AG08395 (cell line): ENCODE measurements around the gene TSGA10.
"Not testable (repeated sequence)": the region's sequence is repeated elsewhere in the genome, so short reads cannot be mapped to it uniquely, and the experiment has no call there.

Experiments used
- DNase-seq: peaks from one replicate; pipeline ENCODE4 v3.0.0; 2012; ENCODE audit warnings: mixed read lengths, low spot score

The TSGA10 gene

GRCh38 chr2:99067871-99068625 lies 86.7 kb downstream of the TSGA10 start:
- DNase-seq: no peak

DNA sequence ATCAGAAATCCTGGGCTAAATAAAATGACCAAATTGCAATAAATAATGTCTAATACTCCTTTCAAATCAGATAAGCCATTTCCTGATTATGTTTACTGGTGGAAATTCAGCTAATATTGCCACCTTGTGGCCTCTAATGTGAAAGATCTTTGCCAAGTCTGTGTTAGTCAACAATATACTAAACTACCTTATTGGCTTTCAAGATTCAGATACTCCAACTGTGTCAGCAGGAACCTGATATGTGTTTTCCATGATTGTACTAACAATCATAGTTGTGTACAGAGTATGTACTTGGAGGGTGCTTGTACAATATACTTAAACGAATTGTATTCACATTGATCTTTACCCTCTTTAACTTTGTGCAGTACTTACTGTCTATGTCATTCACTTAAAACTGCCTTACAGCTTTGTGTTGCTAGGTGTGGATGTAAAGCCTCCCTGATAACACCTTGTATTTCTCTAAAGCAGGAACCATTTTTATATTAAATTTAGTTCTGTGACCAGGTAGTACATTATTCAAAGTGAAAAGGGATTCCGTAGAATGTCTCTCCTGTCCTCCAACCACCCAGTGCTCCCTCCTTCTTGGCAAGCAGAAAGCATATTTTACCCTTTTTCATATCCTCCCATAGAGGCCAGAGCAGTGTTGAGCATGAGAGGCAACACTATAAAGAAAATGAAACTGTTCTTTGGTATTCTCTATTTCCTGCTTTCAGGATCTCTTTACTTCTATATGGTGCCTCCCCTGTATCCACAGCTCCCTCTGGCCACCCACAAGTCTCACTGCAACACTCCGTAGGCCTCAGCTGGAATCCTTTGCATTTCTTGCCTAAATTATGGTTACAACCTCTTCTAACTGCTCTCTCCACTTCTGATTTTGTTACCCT lies 88.4 kb downstream of the TSGA10 start:
- peak; percentile 33 for DNase-seq

- not testable (repeated sequence) for DNase-seq
Measured at GRCh38 chr2:99049187-99049586, 105.6 kb downstream of the TSGA10 start.

GRCh38 chr2:99040736-99041300 lies 113.9 kb downstream of the TSGA10 start:
- DNase-seq: not testable (repeated sequence)

- no peak for DNase-seq
Measured at GRCh38 chr2:99035920-99036319, 118.8 kb downstream of the TSGA10 start.

DNA sequence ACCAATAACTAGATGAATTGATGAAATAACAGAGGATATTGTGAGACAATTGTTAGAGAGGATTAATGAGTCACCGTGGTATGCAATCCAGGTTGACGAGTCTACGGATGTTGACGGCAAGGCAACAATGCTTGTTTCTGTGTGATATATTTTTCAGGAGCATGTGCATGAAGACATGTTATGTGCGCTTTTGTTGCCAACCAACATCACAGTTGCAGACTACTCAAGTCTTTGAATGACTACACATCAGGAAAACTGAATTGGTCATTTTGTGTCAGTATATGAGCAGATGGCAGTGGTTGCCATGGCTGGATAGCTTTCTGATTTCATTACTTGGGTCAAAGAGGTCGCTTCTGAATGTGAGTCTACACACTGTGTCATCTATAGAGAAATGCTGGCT lies 122.0 kb downstream of the TSGA10 start:
- no peak for DNase-seq

- DNase-seq: no peak
Measured at GRCh38 chr2:99032001-99032400, 122.7 kb downstream of the TSGA10 start.

- DNase-seq: no peak
Measured at GRCh38 chr2:99031481-99031880, 123.3 kb downstream of the TSGA10 start.

DNA sequence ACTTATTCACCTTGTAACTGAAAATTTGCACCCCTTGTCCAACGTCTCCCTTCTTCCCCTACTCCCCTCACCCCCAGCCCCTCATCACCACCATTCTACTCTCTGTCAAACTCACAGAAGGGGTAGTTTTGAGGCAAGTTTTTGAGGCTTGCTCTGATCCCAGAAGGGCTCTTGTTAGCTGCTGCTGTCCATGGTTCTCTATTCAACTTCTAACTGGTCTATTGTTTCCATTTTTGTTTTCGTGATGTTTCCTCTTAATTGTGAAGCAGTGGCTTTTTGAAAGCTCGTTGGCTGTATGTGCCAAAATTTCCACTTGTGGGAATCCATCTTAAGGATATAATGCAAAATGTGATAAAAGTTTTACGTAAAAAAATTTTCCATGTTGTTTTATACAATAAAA lies 126.2 kb downstream of the TSGA10 start:
- no peak for DNase-seq

DNA sequence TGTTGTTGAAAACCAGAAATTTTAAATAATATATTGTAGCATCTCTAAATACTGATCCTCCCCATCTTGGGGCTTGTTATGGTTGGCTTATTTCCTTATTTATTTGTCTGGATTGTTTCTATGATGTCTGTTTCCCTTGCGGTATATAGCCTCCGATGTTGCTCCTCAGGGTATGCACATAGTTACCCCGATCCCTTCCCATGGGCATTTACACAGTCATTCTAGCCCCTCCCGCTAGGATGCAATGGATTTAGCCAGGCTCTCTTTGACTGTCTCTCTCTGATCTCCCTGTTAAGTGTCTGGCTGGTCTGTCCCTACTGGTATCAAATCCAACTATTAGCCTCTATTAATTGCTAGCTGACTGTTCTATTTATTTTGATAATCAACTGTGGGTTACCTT lies 126.9 kb downstream of the TSGA10 start:
- DNase-seq: no peak

DNA sequence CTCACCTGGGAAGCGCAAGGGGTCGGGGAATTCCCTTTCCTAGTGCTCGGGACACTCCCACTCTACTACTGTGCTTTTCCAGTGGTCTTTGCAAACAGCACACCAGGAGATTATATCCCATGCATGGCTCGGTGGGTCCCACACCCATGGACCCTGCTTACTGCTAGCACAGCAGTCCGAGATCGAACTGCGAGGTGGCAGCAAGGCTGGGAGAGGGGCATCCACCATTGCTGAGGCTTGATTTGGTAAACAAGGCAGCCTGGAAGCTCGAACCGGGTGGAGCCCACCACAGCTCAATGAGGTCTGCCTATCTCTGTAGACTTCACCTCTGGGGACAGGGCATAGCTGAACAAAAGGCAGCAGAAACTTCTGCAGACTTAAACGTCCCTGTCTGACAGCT lies 154.0 kb downstream of the TSGA10 start:
- DNase-seq: no peak

- DNase-seq: not testable (repeated sequence)
Measured at GRCh38 chr2:98988695-98989094, 166.0 kb downstream of the TSGA10 start.

- no peak for DNase-seq
Measured at GRCh38 chr2:98985905-98986666, 168.7 kb downstream of the TSGA10 start.

DNA sequence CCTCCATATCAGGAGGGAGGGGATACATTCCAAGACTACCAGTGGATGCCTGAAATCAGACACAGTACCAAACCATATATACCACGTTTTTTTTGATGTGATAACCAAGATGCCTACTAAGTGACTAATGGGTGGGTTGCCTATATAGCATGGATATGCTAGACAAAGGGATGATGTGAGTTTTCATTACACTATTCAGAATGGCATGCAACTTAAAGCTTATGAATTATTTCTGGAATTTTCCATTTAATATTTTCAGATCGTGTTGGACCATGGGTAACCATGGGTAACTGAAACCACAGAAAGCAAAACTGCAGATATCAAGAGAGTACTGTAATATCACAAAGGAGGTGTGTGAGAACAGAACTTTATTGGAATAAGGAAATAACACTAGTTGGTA lies 179.1 kb downstream of the TSGA10 start:
- DNase-seq: no peak

DNA sequence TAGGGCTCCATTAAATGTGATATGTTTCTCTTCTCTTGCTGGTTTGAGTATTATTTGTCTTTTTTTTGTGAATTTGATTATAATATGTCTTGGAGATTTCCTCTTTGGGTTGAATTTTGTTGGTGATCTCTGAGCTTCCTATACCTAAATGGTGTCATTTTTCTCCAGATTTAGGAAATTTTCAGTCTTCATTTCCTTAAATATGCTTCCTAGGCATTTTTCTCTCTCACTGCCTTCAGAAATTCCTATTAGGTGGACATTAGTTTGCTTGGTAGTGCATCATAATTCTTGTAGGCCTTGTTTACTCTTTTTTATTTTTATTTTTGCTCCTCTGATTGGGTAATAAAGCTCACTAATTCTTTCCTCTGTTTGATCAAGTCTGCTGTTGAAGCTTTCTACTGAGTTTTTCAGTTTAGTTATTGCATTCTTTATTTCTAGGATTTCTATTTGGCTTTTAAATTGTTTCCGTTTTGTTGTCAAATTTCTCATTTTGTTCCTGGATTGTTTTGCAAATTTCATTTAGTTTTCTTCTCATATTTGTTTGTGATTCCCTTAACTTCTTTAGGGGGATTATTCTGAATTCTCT lies 182.1 kb downstream of the TSGA10 start:
- no peak for DNase-seq

- no peak for DNase-seq
Measured at GRCh38 chr2:98959810-98960507, 194.8 kb downstream of the TSGA10 start.

GRCh38 chr2:98952966-98953365 lies 201.8 kb downstream of the TSGA10 start:
- DNase-seq: no peak

GRCh38 chr2:98948956-98949739 lies 205.6 kb downstream of the TSGA10 start:
- no peak for DNase-seq

DNA sequence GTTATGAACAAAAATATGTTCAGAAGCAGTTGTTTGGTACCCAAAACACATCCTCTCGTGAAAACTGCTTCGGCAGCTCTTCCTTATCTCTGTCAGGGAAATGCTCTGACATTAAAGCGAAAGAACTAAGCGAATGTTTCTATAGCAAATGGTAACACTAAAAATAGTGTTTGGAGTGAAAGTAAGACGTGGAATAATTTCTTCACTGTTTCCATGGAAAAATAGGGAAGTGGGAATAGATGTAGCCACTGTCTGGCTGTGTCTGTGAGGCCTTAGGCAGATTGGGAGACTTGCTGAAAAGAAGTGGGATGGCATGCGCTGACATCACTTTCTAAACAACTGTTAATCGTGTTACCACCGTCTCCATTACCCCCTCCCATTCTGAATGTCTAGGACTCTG lies 207.2 kb downstream of the TSGA10 start:
- DNase-seq: no peak
